SU-DHL-6 (cell line): Measurements from ENCODE around the gene BCAS3.

Experiments
- H2AFZ ChIP-seq: fragments of 200-600 bp; sonication (generic); 2 replicates; pipeline ENCODE4 v1.6.1; 2014; ENCODE audit warnings: low read depth, mild to moderate bottlenecking, moderate library complexity, mixed read lengths, antibody characterized with exemption, low read length; ENCODE audit not compliant: severe bottlenecking
- H3F3A ChIP-seq: fragments of 200-600 bp; shearing (Covaris generic); 2 replicates; pipeline ENCODE4 v1.6.0; 2016; ENCODE audit warnings: antibody characterized with exemption, mild to moderate bottlenecking; ENCODE audit not compliant: insufficient read depth
- H3K27ac ChIP-seq: fragments of 200-600 bp; sonication (generic); 2 replicates; pipeline ENCODE4 v1.5.1; 2016; ENCODE audit warnings: low read depth, mild to moderate bottlenecking, low read length, moderate library complexity, mixed read lengths
- H3K27me3 ChIP-seq: fragments of 200-600 bp; sonication (generic), shearing (Covaris generic); 2 replicates; pipeline ENCODE4 v1.6.0; 2014; ENCODE audit warnings: mild to moderate bottlenecking, low read length
- H3K36me3 ChIP-seq: fragments of 200-600 bp; sonication (generic); 2 replicates; pipeline ENCODE4 v1.6.1; 2014; ENCODE audit warnings: mild to moderate bottlenecking, low read length, mixed read lengths
- H3K4me2 ChIP-seq: fragments of 300-600, 200-600 bp; shearing (Covaris generic), sonication (generic); 2 replicates; pipeline ENCODE4 v1.6.0; 2014; ENCODE audit warnings: low read length, low read depth, mild to moderate bottlenecking; ENCODE audit not compliant: poor library complexity, severe bottlenecking
- H3K4me3 ChIP-seq: fragments of 200-600 bp; sonication (generic); 2 replicates; pipeline ENCODE4 v1.5.1; 2014; ENCODE audit warnings: antibody characterized with exemption, low read length, mild to moderate bottlenecking, mixed read lengths; ENCODE audit not compliant: insufficient read depth, poor library complexity, severe bottlenecking
- H3K79me2 ChIP-seq: fragments of 200-600 bp; sonication (generic); 2 replicates; pipeline ENCODE4 v1.6.1; 2014; ENCODE audit warnings: mild to moderate bottlenecking, low read length, moderate library complexity; ENCODE audit not compliant: insufficient read depth
- H3K9ac ChIP-seq: fragments of 200-600 bp; sonication (generic); 2 replicates; pipeline ENCODE4 v1.7.0; 2014; ENCODE audit warnings: mild to moderate bottlenecking, low read length
- H3K9me2 ChIP-seq: fragments of 200-600 bp; sonication (generic); replicated peaks from 2 replicates; pipeline ENCODE4 v1.6.1; 2014; ENCODE audit warnings: low read length; ENCODE audit not compliant: insufficient read depth
- H3K9me3 ChIP-seq: fragments of 200-600 bp; sonication (generic); 2 replicates; pipeline ENCODE4 v1.6.1; 2014; ENCODE audit warnings: low read length, mixed read lengths; ENCODE audit not compliant: insufficient read depth
- H4K20me1 ChIP-seq: fragments of 200-600 bp; sonication (generic); 2 replicates; pipeline ENCODE4 v1.6.1; 2014; ENCODE audit warnings: low read depth, mild to moderate bottlenecking, antibody characterized with exemption, low read length, moderate library complexity, mixed read lengths
- EZH2phosphoT487 ChIP-seq: fragments of 200-600 bp; sonication (generic), shearing (Covaris generic); conservative IDR thresholded peaks from 2 replicates; pipeline ENCODE4 v1.6.1; 2018; ENCODE audit warnings: mild to moderate bottlenecking, antibody characterized with exemption, low read length, moderate library complexity, mixed read lengths
- TF ChIP-seq, protein P1 (sequence below): fragments of 200-600 bp; sonication (generic); IDR thresholded peaks from one replicate; pipeline ENCODE4 v1.5.1; 2017; ENCODE audit warnings: antibody characterized with exemption, mild to moderate bottlenecking, low read length, moderate library complexity; ENCODE audit not compliant: insufficient read depth, poor library complexity, severe bottlenecking

BCAS3 gene

GRCh38 chr17:61117983-61118382 lies 440.3 kb downstream of the BCAS3 start:
- H3K36me3 ChIP-seq: 0 out of 2 replicates have a peak, but pooled peaks cover 2% of the 10 kb centered on the region
- H3K4me3 ChIP-seq: no peak overlapping the region
- no peaks in the 10 kb centered on the region for H3K27me3 ChIP-seq
- TF ChIP-seq, protein P1, sequence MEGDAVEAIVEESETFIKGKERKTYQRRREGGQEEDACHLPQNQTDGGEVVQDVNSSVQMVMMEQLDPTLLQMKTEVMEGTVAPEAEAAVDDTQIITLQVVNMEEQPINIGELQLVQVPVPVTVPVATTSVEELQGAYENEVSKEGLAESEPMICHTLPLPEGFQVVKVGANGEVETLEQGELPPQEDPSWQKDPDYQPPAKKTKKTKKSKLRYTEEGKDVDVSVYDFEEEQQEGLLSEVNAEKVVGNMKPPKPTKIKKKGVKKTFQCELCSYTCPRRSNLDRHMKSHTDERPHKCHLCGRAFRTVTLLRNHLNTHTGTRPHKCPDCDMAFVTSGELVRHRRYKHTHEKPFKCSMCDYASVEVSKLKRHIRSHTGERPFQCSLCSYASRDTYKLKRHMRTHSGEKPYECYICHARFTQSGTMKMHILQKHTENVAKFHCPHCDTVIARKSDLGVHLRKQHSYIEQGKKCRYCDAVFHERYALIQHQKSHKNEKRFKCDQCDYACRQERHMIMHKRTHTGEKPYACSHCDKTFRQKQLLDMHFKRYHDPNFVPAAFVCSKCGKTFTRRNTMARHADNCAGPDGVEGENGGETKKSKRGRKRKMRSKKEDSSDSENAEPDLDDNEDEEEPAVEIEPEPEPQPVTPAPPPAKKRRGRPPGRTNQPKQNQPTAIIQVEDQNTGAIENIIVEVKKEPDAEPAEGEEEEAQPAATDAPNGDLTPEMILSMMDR: no peak
- TF ChIP-seq EZH2phosphoT487: no peak
- H3K9ac ChIP-seq: no peak overlapping the region
- peaks cover 3% of the 10 kb centered on the region; the same call in 1 of the 2 replicates for H4K20me1 ChIP-seq
- no peak overlapping the region for H2AFZ ChIP-seq
- H3K9me2 ChIP-seq: no peaks in the 10 kb centered on the region
- H3K27ac ChIP-seq: no peak overlapping the region
- no peak overlapping the region for H3K4me2 ChIP-seq
- no peaks in the 10 kb centered on the region for H3K9me3 ChIP-seq
- H3F3A ChIP-seq: no peaks in the 10 kb centered on the region
- no peaks in the 10 kb centered on the region for H3K79me2 ChIP-seq

- H3K9me2 ChIP-seq: no peaks in the 10 kb centered on the region
- H3K9me3 ChIP-seq: no peaks in the 10 kb centered on the region
- no peak overlapping the region for H3K4me3 ChIP-seq
- no peaks in the 10 kb centered on the region for H3F3A ChIP-seq
- no peak overlapping the region for H3K4me2 ChIP-seq
- no peak overlapping the region for H3K9ac ChIP-seq
- 0 out of 2 replicates have a peak, but pooled peaks cover 2% of the 10 kb centered on the region for H3K36me3 ChIP-seq
- H3K79me2 ChIP-seq: no peaks in the 10 kb centered on the region
- no peaks in the 10 kb centered on the region for H3K27me3 ChIP-seq
- H4K20me1 ChIP-seq: peaks cover 3% of the 10 kb centered on the region; the same call in 1 of the 2 replicates
- TF ChIP-seq EZH2phosphoT487: no peak
- TF ChIP-seq, protein P1: no peak
- H2AFZ ChIP-seq: no peak overlapping the region
- H3K27ac ChIP-seq: no peak overlapping the region
Observed at GRCh38 chr17:61118871-61119270, 441.2 kb downstream of the BCAS3 start.

DNA sequence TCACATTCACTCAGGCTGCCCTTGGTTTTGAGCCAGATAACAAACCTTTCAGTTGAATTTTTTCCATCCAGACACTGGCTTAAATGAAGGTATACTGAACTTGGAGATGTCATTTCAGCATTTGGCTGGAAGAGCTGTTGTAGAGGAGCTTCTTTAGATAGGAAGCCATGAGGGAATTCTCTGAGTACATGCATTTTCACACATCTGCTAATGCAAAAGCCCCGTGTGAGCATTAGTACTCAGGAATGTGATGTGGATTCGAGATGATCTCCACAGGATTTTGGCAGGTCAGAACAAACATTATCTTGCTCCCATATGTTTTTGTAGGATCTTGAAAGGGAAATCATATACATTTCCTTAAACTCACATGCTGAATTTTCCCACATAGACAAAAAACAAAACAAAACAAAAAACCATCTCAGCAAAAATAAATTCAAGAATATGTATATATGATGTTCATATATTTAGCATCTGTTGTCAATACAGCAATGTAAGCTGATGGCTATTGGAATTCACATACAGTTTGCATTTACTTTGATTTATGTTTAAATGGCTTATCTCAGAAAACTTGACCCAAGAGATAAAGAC lies 444.8 kb downstream of the BCAS3 start:
- no peak for TF ChIP-seq EZH2phosphoT487
- TF ChIP-seq, protein P1: no peak

More for the DNA sequence above, 444.8 kb downstream of the BCAS3 start:
- Histone ChIP-seq H3K79me2 (no peaks in the 10 kb centered on the region), H3F3A (no peaks in the 10 kb centered on the region), H4K20me1 (peaks cover 3% of the 10 kb centered on the region; the same call in 1 of the 2 replicates), H3K27me3 (no peaks in the 10 kb centered on the region), H3K27ac (no peak overlapping the region), H2AFZ (no peak overlapping the region), H3K9me3 (no peaks in the 10 kb centered on the region), H3K4me2 (no peak overlapping the region), H3K9me2 (no peaks in the 10 kb centered on the region), H3K36me3 (no peaks in the 10 kb centered on the region), H3K4me3 (no peak overlapping the region), H3K9ac (no peak overlapping the region)
